HFF-Myc (cell line): ENCODE measurements around the gene PPARGC1A.

Experiments used
- DNase-seq: peaks from one replicate; pipeline ENCODE4 v3.0.0-alpha.2; 2011; ENCODE audit warnings: low read depth; ENCODE audit errors: extremely low read depth
- H3K4me3 ChIP-seq: replicated peaks from 2 replicates; pipeline ENCODE4 v1.5.1; 2011; ENCODE audit warnings: low read depth, mild to moderate bottlenecking, control low read depth, low read length
- CTCF ChIP-seq: IDR thresholded peaks from 2 replicates; pipeline ENCODE4 v1.5.1; 2012; ENCODE audit warnings: mild to moderate bottlenecking, low read depth, low read length, control low read depth; ENCODE audit errors: missing control alignments

PPARGC1A gene

GRCh38 chr4:23838607-23839006 lies 51.2 kb downstream of the PPARGC1A start:
- no peak overlapping the region for H3K4me3 ChIP-seq
- DNase-seq: no peak
- TF ChIP-seq CTCF: no peak

GRCh38 chr4:23838131-23838530 lies 51.7 kb downstream of the PPARGC1A start:
- TF ChIP-seq CTCF: no peak
- DNase-seq: no peak
- no peak overlapping the region for H3K4me3 ChIP-seq

GRCh38 chr4:23837371-23837770 lies 52.5 kb downstream of the PPARGC1A start:
- no peak for TF ChIP-seq CTCF
- no peak for DNase-seq
- H3K4me3 ChIP-seq: no peak overlapping the region

- no peak for DNase-seq
- H3K4me3 ChIP-seq: no peak overlapping the region
- TF ChIP-seq CTCF: no peak
These were observed 53.9 kb downstream of the PPARGC1A start for GRCh38 chr4:23835774-23836478.

- TF ChIP-seq CTCF: no peak
- no peak overlapping the region for H3K4me3 ChIP-seq
- no peak for DNase-seq
These were observed 61.1 kb downstream of the PPARGC1A start for GRCh38 chr4:23828779-23829178.

- no peak for TF ChIP-seq CTCF
- DNase-seq: no peak
These were observed 61.7 kb downstream of the PPARGC1A start for GRCh38 chr4:23828020-23828715.

GRCh38 chr4:23822181-23822580 lies 67.7 kb downstream of the PPARGC1A start:
- no peak for TF ChIP-seq CTCF
- no peak for DNase-seq
- H3K4me3 ChIP-seq: no peak overlapping the region

More at GRCh38 chr4:23828020-23828715, 61.7 kb downstream of the PPARGC1A start:
- no peak overlapping the region for H3K4me3 ChIP-seq
